HG02642 (cell line): Measurements from ENCODE around the gene ARHGAP26.
"Not testable (repeated sequence)": the region's sequence is repeated elsewhere in the genome, so short reads cannot be mapped to it uniquely, and the experiment has no call there.

Source experiments
- ATAC-seq: cut with Tn5 transposase; IDR thresholded peaks from one replicate; pipeline ENCODE4 v1.9.1; 2021; ENCODE audit warnings: mild to moderate bottlenecking; ENCODE audit not compliant: unreplicated experiment, poor library complexity

ARHGAP26 gene

GRCh38 chr5:142915813-142916424, 145.7 kb downstream of the ARHGAP26 start:
- ATAC-seq = peak; percentile 77

DNA sequence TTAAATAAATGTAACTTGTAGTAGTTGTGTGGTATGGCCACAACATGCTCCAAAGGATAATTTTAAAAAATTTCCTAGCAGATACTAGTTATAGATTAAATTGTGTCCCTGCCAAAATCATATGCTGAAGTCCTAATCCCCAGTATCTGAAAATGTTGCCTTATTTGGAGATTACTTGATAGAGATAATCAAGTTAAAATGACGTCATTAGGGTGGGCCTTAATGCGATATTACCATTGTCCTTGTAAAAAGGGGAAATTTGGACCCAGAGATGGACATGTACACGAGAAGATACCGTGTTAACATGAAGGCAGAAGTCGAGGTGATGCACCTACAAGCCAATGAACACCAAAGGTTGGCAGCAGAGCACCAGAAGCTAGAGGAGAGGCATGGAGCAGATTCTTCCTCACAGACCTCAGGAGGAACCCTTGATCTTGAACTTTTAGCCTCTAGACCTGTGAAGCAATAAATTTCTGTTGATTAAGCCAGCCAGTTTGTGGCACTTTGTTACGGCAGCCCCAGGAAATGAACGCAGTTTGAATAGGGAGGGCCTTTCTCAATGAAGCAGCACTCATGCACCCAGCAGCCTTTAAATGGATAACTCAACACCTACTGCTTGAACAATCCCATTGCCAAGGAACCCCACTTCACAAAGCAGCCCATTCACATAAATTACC, 148.9 kb downstream of the ARHGAP26 start:
- ATAC-seq = no peak

GRCh38 chr5:142920849-142921612, 150.9 kb downstream of the ARHGAP26 start:
- ATAC-seq = no peak

GRCh38 chr5:142922223-142922952, 152.2 kb downstream of the ARHGAP26 start:
- no peak for ATAC-seq

DNA sequence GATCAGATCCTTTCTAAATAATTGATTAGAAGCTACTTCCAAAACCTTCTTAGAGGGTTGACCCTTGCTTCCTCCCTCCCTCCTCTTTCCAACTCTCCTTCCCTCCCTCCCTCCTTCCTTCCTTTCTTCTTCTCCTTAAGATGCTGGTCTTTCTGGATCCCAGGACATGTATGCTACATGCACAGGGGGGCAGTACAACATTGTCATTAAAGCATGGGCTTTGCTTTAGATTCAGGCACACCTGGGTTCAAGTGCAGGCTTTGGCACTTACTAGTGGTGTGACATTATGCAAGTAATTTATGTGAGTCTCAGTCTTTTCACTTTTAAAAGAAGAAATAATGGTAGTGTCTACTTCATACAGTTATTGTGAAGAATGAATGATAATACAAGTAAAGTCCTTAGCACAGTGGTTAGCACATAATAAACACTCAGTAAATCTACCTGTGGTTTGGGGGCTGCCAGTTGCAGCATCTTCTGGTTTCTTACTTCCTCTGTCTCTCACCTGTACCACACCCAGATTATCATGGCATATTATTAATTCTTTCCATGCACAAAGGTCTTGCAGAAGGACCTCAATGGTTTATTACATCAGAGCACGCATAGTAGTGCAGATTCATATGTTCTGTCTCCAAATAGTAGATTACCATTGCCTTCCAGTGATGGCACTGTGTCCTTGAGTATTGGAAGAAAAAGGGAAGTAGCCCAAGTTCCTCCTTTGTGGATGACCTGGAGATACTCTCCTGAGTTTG, 154.1 kb downstream of the ARHGAP26 start:
- ATAC-seq = no peak

DNA sequence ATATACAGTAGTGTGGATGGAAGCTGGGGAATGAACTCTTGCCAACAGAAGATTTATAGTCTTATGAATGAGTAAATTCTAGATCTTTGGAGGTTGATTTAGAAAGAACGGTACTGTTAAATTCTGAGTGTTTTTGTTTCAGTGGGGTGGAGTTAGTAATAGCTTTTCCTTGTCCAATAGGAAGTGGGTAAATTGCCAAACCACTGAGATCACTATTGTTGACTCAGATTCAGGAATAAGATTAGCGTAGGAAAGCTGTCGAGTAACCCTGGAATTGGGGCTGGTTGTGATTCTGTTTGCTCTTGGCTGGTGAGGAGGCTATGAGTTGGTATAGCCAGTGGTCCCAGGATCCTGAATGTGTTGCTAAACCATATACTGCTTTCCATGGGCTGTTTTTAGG, 155.6 kb downstream of the ARHGAP26 start:
- no peak for ATAC-seq

GRCh38 chr5:142926549-142926948, 156.4 kb downstream of the ARHGAP26 start:
- ATAC-seq = no peak

DNA sequence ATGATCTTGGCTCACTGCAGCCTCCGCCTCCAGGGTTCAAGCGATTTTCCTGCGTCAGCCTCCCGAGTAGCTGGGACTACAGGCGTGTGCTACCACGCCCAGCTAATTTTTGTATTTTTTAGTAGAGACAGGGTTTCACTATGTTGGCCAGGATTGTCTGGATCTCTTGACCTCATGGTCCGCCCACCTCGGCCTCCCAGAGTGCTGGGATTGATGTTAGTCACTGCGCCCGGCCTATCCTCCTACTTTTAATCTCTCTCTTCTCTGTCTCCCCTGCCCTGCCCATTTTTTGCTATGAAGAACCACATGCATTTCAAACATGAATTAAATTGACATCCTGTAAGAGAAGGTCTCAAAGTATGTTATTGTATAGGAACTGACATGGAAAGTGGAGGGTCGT, 158.8 kb downstream of the ARHGAP26 start:
- not testable (repeated sequence) for ATAC-seq

DNA sequence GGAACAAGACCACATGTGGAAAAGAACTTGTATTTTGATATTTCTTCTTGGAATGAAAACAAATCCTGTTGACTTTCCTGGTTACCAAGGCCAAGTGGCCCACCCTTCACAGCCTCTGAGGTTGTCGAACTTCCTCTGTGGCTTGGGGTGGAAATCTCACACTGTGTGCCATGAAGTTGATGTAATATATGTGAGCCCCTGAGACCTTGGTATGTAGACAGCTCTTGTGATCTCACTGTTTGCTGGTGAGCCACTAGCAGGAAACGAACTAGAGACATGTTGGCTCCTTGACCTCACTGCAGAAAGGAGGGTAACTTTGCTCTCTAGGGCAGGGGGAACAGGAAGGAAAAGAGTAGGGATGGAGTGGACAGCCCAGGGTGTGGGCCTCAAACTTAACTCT, 159.4 kb downstream of the ARHGAP26 start:
- no peak for ATAC-seq

DNA sequence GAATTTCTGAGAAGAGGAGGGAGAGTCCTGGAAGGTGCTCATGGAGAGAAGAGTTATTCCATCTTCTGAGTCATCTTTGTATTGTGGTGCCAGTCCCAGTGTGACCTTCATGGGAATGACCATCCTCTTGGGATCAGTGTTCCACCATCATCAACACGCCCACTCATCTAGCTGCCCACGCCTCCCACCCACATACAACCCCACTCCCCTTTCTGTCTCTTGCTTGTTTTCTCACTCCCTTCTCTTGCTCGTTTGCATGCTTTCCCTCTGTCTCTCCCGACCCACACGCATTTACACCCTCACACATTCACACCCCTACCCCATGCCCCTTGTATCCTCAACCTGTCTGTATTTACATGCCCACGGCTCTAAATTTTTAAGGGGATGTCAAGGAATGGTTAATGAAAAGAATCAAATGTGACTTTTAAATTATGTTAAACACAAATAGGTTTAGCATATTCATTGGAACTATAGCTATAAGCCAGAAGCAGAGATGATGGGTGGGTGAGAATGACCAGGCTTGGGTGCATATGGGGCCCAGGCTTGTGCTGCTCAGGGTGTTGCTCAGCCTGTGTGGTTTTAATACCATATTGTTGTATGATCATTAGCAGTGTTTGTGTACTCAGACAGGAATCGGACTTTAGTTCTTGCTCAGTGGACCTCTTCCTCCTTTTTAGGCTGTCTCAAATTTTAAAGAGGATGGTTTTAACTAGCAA, 160.4 kb downstream of the ARHGAP26 start:
- ATAC-seq = no peak

DNA sequence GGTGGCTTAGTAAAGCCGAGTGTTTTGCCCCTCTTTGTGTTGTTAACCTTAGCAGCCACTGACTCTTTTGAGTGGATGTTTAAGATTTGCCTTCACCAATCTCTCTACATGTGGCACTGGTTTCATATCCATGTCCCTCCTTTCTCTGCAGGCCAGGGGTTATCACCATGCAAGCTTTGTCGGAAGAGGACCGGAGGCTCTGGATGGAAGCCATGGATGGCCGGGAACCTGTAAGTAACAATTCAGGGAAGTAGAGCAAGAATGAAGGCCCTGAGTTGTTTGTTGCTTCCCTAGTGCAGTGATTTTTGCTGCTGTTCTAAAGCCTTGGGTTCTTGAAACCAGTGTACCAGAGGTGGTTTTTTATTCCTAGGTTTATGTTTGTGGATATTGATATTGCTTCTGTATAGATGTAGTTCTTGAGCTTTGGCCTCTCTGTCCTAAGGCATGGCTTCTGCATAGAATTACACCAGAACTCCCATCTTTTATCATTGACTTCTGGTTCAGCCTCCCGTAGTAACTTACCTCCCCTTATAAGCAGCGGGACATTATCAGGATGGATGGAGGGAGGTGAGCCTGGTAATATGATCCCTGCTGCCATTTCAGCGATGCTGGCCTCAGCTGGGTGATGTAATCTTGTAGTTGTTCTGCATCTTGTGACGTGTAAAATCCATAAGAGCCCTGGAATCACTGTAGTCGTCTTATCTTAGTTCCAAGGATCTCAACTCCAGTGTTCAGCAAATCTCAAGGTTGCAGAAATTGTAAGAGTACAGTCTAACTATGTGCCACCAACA, 161.9 kb downstream of the ARHGAP26 start:
- no peak for ATAC-seq

GRCh38 chr5:142934051-142934762, 164.0 kb downstream of the ARHGAP26 start:
- no peak for ATAC-seq

DNA sequence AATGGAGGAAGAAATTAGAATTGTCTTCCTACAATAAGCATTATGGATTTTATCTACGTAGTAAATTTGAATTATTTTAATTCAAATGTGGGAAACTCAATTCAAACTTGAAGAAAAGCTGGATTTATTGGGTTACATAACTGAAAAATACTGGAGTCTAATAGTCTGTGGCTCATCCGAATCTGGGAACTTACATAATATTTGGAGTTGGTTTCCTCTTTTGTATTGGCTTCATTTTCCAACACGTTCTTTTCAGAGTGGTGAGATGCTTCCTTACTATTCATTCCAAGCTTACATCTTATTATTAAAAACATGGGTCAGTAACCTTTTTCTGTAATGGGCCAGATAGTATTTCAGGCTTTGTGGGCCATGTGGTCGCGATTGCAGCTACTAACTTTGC, 164.8 kb downstream of the ARHGAP26 start:
- no peak for ATAC-seq

DNA sequence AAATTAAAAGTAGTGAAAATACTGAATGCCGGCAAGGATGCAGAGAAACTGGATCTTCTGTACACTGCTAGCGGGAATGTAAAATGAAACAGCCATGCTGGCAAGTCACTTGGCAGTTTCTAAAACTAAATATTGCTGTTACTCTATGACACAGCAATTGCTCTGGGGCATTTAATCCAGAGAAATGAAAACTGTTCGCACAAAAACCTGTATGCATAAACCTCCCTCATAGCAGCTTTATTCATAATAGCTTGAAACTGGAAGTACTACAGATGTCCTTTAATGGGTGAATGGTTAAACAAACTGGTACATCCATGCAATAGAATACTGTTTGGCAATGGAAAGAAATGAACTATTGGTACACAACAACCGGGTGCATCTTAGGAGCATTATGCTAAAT, 167.2 kb downstream of the ARHGAP26 start:
- ATAC-seq = no peak

GRCh38 chr5:142938266-142938880, 168.2 kb downstream of the ARHGAP26 start:
- ATAC-seq = no peak

- no peak for ATAC-seq
Measured at GRCh38 chr5:142939006-142939405, 168.8 kb downstream of the ARHGAP26 start.

DNA sequence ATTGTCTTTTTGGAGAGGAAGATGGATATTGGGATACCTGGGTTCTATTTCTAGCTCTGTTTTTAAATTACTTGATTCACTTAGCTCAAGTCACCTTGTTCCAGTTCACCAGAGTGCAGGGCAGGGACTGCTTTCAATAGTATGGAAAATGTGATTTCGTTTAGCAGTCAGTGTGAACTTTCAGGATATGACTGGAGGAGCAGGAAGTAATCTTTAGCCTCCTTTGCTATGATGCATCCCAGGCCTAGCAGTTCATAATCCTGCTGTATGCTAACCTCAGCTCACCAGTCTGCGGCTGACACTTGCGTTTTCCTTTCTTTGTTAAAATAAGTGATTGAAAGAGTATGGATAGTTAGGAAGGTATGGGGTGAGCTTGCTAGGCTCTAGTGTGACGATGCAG, 169.7 kb downstream of the ARHGAP26 start:
- no peak for ATAC-seq

DNA sequence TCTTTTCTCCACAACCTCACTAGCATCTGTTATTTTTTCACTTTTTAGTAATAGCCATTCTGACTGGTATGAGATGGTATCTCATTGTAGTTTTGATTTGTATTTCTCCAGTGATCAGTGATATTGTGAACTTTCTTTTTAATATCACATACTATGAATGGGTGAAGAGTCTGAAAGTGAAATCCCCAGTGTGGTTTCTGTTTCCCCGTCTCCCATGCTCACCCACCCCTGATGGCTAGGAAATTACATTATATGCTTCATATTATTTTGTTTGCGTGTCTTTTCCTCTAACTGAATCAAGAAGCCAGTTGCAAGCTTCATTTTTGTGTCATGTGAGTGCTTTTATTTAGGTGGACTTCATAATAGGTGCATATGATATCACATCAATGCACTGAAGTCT, 171.1 kb downstream of the ARHGAP26 start:
- no peak for ATAC-seq
